ENCODE measurements around the gene DENND6B.

The DENND6B gene

GRCh38 chr22:50316114-50317065 is 10.4 kb downstream of the DENND6B start:
- no peak for TF ChIP-seq CTCF (IDR thresholded peaks at IDR 0.05; ENCODE audit: control extremely low read depth, extremely low read depth, low read depth, missing control alignments)
- DNase-seq (ENCODE audit: extremely low spot score): no peak
- POLR2A ChIA-PET: no interaction called here
- CTCF ChIA-PET: interaction anchor here (1.1 to 11.2 kb wide), 5 partner anchors 10 to 44 kb away, joined by 3 to 96 read pairs (median 9); partner anchors contain the start of gene DENND6B

GRCh38 chr22:50315289-50316113 is 11.3 kb downstream of the DENND6B start:
- ChIA-PET POLR2A (no interaction called here), CTCF (interaction anchor here (0.6 to 11.2 kb wide), 10 partner anchors 9 to 43 kb away, joined by 3 to 96 read pairs (median 8); partner anchors contain the start of gene DENND6B)
- DNase-seq (ENCODE audit: extremely low spot score): no peak
- TF ChIP-seq CTCF (IDR thresholded peaks at IDR 0.05; ENCODE audit: control extremely low read depth, extremely low read depth, low read depth, missing control alignments): no peak

GRCh38 chr22:50314455-50315288 is 12.1 kb downstream of the DENND6B start:
- POLR2A ChIA-PET: no interaction called here
- peak; percentile 90 for DNase-seq (ENCODE audit: extremely low spot score)
- CTCF ChIA-PET: interaction anchor here (0.6 to 2.3 kb wide), 8 partner anchors 10 to 38 kb away, joined by 3 to 12 read pairs (median 6); partner anchors contain the start of gene DENND6B
- no peak for TF ChIP-seq CTCF (IDR thresholded peaks at IDR 0.05; ENCODE audit: control extremely low read depth, extremely low read depth, low read depth, missing control alignments)

- TF ChIP-seq CTCF (IDR thresholded peaks at IDR 0.05; ENCODE audit: control extremely low read depth, extremely low read depth, low read depth, missing control alignments): no peak
- CTCF ChIA-PET: interaction anchor here (0.9 to 2.3 kb wide), 7 partner anchors 10 to 38 kb away, joined by 3 to 12 read pairs (median 6); partner anchors contain the start of gene DENND6B
- POLR2A ChIA-PET: no interaction called here
- DNase-seq (ENCODE audit: extremely low spot score): no peak
Measured at GRCh38 chr22:50314081-50314454, 12.7 kb downstream of the DENND6B start.

GRCh38 chr22:50313600-50313999 is 13.2 kb downstream of the DENND6B start:
- ChIA-PET POLR2A (no interaction called here), CTCF (interaction anchor here (0.9 to 2.3 kb wide), 4 partner anchors 9 to 37 kb away, joined by 3 to 12 read pairs (median 8); partner anchors contain the start of gene DENND6B)
- no peak for DNase-seq (ENCODE audit: extremely low spot score)
- no peak for TF ChIP-seq CTCF (IDR thresholded peaks at IDR 0.05; ENCODE audit: control extremely low read depth, extremely low read depth, low read depth, missing control alignments)

All from GM10248 (cell line).